ENCODE results near the gene EFNB2. TPM values are rescaled to one million over a fixed set of nuclear protein-coding genes. Genes with fewer than 3 reads are reported as not detected.

Gene EFNB2
- total RNA-seq, 1 experiment from 2014 or later = 4.7 TPM

DNA sequence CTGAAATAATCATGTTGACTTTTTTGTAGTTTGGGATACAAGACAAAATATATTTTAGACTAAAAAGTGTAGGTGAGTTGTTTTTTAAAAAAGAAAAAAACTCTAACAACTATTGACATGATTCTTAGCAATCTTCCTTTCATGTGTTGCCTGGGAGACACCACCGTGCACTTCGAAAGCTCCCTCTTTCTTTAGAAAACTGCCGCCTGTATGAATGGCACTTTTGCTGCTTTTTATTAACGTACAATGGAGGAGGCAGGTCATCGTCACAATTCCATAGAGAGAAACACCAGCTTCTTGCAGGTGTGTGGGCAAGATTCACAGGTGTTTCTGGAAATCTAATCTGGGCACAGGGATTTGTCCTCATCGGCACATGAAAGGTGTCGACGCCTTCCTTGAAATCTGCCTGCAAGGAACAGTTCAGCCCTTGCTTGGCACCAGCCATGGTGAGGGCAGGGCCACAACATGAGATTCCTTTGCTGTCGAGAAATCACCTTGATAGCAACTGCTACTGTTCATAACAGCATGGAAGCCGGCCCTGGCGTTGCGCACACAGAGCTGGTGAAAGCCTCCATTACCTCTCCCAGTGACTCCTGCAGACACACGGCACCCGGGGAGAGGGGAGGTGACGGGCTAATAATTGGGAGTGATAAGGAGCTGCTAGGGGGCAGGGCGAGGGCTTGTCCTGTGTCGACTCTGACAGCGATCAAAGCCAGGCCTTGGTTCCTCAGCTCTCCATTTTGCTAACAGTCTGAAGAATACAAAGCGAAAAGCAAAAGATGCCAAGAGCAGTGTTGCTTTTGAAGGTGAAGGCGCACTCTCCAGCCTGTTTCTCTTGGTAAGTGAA is 66.5 kb downstream of the EFNB2 start:
- Histone ChIP-seq H3K9me3 (ENCODE audit: control insufficient read depth, insufficient read depth, low read depth, low read length) (no peaks in the 10 kb centered on the region), H3K4me1 (ENCODE audit: control insufficient read depth, insufficient read depth, low read length) (no peaks in the 10 kb centered on the region), H3K27ac (ENCODE audit: low read length) (no peak overlapping the region), H3K36me3 (ENCODE audit: control insufficient read depth, insufficient read depth, low read length) (no peaks in the 10 kb centered on the region), H3K27me3 (ENCODE audit: control insufficient read depth, insufficient read depth, low read length) (no peaks in the 10 kb centered on the region), H3K4me3 (ENCODE audit: low read depth in 2 of 2, low read length in 2 of 2) (no peak overlapping the region)
- ChIA-PET POLR2A (no interaction called here), CTCF (no interaction called here)
- in situ Hi-C loops (cut with HindIII; ENCODE audit: low pct_unique_long_range_greater_than_20kb, low sequenced_read_pairs) = no loop called here
- intact Hi-C loops (cut with micrococcal nuclease; ENCODE audit: unreplicated experiment) = no loop called here
- DNase-seq (ENCODE audit: low read depth, low spot score) = no peak
- ATAC-seq = no peak
- TF ChIP-seq, protein P1, sequence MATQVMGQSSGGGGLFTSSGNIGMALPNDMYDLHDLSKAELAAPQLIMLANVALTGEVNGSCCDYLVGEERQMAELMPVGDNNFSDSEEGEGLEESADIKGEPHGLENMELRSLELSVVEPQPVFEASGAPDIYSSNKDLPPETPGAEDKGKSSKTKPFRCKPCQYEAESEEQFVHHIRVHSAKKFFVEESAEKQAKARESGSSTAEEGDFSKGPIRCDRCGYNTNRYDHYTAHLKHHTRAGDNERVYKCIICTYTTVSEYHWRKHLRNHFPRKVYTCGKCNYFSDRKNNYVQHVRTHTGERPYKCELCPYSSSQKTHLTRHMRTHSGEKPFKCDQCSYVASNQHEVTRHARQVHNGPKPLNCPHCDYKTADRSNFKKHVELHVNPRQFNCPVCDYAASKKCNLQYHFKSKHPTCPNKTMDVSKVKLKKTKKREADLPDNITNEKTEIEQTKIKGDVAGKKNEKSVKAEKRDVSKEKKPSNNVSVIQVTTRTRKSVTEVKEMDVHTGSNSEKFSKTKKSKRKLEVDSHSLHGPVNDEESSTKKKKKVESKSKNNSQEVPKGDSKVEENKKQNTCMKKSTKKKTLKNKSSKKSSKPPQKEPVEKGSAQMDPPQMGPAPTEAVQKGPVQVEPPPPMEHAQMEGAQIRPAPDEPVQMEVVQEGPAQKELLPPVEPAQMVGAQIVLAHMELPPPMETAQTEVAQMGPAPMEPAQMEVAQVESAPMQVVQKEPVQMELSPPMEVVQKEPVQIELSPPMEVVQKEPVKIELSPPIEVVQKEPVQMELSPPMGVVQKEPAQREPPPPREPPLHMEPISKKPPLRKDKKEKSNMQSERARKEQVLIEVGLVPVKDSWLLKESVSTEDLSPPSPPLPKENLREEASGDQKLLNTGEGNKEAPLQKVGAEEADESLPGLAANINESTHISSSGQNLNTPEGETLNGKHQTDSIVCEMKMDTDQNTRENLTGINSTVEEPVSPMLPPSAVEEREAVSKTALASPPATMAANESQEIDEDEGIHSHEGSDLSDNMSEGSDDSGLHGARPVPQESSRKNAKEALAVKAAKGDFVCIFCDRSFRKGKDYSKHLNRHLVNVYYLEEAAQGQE (IDR thresholded peaks at IDR 0.05; ENCODE audit: insufficient read depth in 1 of 2, low read depth in 2 of 2, low read length in 1 of 2) = no peak
- TF ChIP-seq POLR2AphosphoS5 (IDR thresholded peaks at IDR 0.05; ENCODE audit: low read depth, low read length) (no peak), SIN3A (IDR thresholded peaks at IDR 0.05; ENCODE audit: borderline replicate concordance, insufficient read depth, low read depth, low read length) (no peak), TCF7L2 (IDR thresholded peaks at IDR 0.05; ENCODE audit: low read depth, low read length) (no peak)
- TF ChIP-seq, protein P2, sequence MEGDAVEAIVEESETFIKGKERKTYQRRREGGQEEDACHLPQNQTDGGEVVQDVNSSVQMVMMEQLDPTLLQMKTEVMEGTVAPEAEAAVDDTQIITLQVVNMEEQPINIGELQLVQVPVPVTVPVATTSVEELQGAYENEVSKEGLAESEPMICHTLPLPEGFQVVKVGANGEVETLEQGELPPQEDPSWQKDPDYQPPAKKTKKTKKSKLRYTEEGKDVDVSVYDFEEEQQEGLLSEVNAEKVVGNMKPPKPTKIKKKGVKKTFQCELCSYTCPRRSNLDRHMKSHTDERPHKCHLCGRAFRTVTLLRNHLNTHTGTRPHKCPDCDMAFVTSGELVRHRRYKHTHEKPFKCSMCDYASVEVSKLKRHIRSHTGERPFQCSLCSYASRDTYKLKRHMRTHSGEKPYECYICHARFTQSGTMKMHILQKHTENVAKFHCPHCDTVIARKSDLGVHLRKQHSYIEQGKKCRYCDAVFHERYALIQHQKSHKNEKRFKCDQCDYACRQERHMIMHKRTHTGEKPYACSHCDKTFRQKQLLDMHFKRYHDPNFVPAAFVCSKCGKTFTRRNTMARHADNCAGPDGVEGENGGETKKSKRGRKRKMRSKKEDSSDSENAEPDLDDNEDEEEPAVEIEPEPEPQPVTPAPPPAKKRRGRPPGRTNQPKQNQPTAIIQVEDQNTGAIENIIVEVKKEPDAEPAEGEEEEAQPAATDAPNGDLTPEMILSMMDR (IDR thresholded peaks at IDR 0.05) = no peak
- BruUV-seq (replicated peaks) = no TSS peak

DNA sequence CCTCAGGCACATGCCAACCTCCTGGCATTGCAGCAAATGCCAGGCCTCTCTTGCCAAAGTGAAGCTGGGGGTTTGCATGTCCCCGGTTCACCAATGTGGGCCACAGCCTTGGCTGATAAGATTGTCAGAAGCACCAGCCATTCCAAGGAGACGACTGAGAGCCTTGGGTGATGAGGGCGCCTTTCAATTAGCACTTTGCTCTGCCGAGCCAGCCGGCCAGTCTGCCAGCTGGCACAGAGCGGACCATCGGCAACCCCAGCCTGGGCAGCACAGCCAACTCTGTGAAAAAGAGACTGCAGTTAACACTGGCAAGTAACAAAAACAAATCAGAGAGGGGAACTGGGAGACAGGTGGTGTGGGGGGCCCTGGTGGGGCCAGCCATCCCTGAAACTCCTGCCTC is 67.3 kb downstream of the EFNB2 start:
- Histone ChIP-seq H3K4me3 (ENCODE audit: low read depth in 2 of 2, low read length in 2 of 2) (no peak overlapping the region), H3K4me1 (ENCODE audit: control insufficient read depth, insufficient read depth, low read length) (no peaks in the 10 kb centered on the region), H3K27ac (ENCODE audit: low read length) (no peak overlapping the region), H3K9me3 (ENCODE audit: control insufficient read depth, insufficient read depth, low read depth, low read length) (no peaks in the 10 kb centered on the region), H3K27me3 (ENCODE audit: control insufficient read depth, insufficient read depth, low read length) (no peaks in the 10 kb centered on the region), H3K36me3 (ENCODE audit: control insufficient read depth, insufficient read depth, low read length) (no peaks in the 10 kb centered on the region)
- ChIA-PET CTCF (no interaction called here), POLR2A (no interaction called here)
- DNase-seq (ENCODE audit: low read depth, low spot score) (no peak), ATAC-seq (no peak)
- no TSS peak for BruUV-seq (replicated peaks)
- TF ChIP-seq, protein P2 (IDR thresholded peaks at IDR 0.05) = no peak
- TF ChIP-seq SIN3A (IDR thresholded peaks at IDR 0.05; ENCODE audit: borderline replicate concordance, insufficient read depth, low read depth, low read length) (no peak), TCF7L2 (IDR thresholded peaks at IDR 0.05; ENCODE audit: low read depth, low read length) (no peak), POLR2AphosphoS5 (IDR thresholded peaks at IDR 0.05; ENCODE audit: low read depth, low read length) (no peak)
- TF ChIP-seq, protein P1 (IDR thresholded peaks at IDR 0.05; ENCODE audit: insufficient read depth in 1 of 2, low read depth in 2 of 2, low read length in 1 of 2) = no peak
- in situ Hi-C loops (cut with HindIII; ENCODE audit: low pct_unique_long_range_greater_than_20kb, low sequenced_read_pairs) = no loop called here
- intact Hi-C loops (cut with micrococcal nuclease; ENCODE audit: unreplicated experiment) = no loop called here
